ENCODE results near the gene CHST1. TPM values are rescaled to one million over a fixed set of nuclear protein-coding genes. Genes with fewer than 3 reads are reported as not detected.

The CHST1 gene
- not detected for polyA plus RNA-seq (2012; ENCODE audit: missing spikeins)

DNA sequence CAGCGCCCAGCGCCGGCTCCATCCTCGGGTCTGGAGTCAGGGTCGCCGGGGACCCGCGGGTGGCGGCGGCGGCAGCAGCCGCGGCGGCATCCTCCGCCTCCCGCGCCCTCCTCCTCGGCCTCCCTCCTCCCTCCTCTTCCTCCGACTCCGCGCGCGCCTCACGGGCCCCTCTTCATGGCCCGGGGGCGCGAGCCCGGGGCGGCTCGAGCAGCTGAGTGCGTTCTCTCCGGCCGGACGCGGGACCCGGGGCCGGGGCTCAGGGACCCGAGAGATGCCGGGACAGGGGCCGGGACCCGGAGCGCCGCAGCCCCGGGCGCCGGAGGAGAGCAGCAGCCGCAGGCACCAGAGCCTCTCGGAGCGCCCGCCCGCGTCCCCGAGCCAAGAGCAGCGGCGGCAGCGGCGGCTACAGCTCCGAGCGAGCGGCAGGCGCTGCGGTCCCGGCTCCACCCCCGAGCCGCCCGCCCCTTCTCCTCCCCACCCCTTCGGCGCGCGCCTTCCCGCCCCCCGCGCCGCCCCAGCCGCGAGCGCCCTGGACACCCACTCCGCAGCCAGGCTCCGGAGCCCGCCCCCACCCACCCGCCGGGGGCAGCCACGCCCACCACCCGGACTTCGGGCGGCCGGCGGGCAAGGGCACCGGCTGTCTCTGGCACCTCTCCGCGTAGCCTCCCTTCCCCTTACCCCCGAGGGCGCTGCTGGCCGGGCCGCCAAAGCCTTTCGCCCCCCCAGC is at the start of gene CHST1:
Gene CHST1, minus strand, starts transcription at position 417 of the 727 bp plus-strand sequence. CDS start 14,699 bp downstream, outside the sequence.
- FAIRE-seq = no peak
- TF ChIP-seq POLR2AphosphoS5 (IDR thresholded peaks at IDR 0.05; ENCODE audit: low read depth, low read length) = no peak
- no peak for DNase-seq (ENCODE audit: insufficient read length)

DNA sequence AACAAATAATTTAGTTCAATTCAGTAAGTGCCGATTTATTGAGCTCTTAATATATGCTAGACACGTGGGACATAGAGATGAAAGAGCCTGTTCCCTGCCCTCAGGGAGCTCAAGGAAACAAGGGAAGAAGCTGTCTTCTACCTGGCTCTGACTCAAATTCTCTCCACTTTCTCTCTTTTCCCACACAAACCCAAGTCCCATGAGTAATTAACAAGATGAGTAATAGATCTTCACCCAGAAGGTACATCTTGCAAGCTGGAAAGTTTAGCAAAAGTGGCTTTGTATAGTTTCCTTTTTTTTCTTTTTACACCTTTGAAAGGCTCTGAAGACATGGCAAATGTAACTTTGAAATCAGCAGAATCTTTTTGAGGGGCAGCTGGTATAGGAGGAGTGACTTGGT is 48.2 kb upstream of the CHST1 start:
- TF ChIP-seq POLR2AphosphoS5 (IDR thresholded peaks at IDR 0.05; ENCODE audit: low read depth, low read length) = no peak
- TF ChIP-seq POLR2A (IDR thresholded peaks at IDR 0.05; ENCODE audit: low read depth, low read length) = no peak
- TF ChIP-seq TAF1 (IDR thresholded peaks at IDR 0.05; ENCODE audit: borderline replicate concordance, low read depth, low read length) = no peak
- FAIRE-seq (no peak), DNase-seq (ENCODE audit: insufficient read length) (no peak)

GRCh38 chr11:45710561-45710960 is 45.1 kb upstream of the CHST1 start:
- no peak for FAIRE-seq

GRCh38 chr11:45708887-45709663 is 43.7 kb upstream of the CHST1 start:
- TF ChIP-seq POLR2AphosphoS5 (IDR thresholded peaks at IDR 0.05; ENCODE audit: low read depth, low read length) (no peak), POLR2A (IDR thresholded peaks at IDR 0.05; ENCODE audit: low read depth, low read length) (no peak), TAF1 (IDR thresholded peaks at IDR 0.05; ENCODE audit: borderline replicate concordance, low read depth, low read length) (no peak)
- no peak for FAIRE-seq

More at GRCh38 chr11:45710561-45710960, 45.1 kb upstream of the CHST1 start:
- no peak for DNase-seq (ENCODE audit: insufficient read length)
- TF ChIP-seq TAF1 (IDR thresholded peaks at IDR 0.05; ENCODE audit: borderline replicate concordance, low read depth, low read length) = no peak
- no peak for TF ChIP-seq POLR2A (IDR thresholded peaks at IDR 0.05; ENCODE audit: low read depth, low read length)
- TF ChIP-seq POLR2AphosphoS5 (IDR thresholded peaks at IDR 0.05; ENCODE audit: low read depth, low read length) = no peak

GRCh38 chr11:45704635-45705034 is 39.2 kb upstream of the CHST1 start:
- DNase-seq (ENCODE audit: insufficient read length) (no peak), FAIRE-seq (no peak)

More at GRCh38 chr11:45708887-45709663, 43.7 kb upstream of the CHST1 start:
- DNase-seq (ENCODE audit: insufficient read length) = no peak

DNA sequence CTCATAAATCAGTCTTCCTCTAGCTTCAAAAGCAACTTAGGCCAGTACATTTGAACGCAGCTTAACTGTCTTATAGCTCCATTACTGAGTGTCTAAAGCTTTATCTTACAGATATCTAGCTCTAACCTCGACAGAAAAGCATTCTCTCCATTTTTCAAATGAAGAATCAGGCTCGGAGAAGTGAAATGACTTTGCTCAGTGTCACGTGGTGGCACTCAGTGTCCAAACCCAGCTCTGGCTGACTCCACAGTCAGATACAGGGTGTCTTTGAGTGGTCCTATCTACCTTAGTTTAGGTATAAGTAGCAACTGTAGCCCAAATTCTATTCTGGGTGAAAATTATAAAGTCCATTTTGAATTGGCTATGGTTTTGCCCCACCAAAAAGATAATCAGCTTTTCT is 38.7 kb upstream of the CHST1 start:
- FAIRE-seq = no peak
- DNase-seq (ENCODE audit: insufficient read length) = no peak
- TF ChIP-seq POLR2AphosphoS5 (IDR thresholded peaks at IDR 0.05; ENCODE audit: low read depth, low read length) = no peak
- no peak for TF ChIP-seq POLR2A (IDR thresholded peaks at IDR 0.05; ENCODE audit: low read depth, low read length)

More at GRCh38 chr11:45704635-45705034, 39.2 kb upstream of the CHST1 start:
- no peak for TF ChIP-seq TAF1 (IDR thresholded peaks at IDR 0.05; ENCODE audit: borderline replicate concordance, low read depth, low read length)
- TF ChIP-seq POLR2AphosphoS5 (IDR thresholded peaks at IDR 0.05; ENCODE audit: low read depth, low read length) = no peak
- TF ChIP-seq POLR2A (IDR thresholded peaks at IDR 0.05; ENCODE audit: low read depth, low read length) = no peak

DNA sequence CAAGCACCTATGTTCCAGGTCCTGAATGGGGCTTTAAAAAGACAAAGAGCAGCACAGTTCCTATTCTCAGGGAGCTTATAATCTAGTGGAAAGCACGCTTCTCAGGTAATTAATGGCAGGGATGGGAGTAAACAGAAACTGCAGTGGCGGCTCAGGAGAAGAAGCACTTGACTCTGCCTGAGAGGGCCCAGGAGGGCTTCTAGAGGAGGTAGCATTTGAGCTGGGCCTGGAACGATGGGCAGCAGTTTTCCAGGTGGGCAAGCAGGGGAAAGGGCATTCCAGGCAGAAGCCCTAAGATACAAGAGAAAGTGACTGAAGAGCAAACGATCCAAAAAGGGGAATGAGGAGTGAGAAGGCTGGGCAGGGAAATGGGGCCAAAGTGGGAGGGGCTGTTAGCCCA is 37.1 kb upstream of the CHST1 start:
- DNase-seq (ENCODE audit: insufficient read length) (no peak), FAIRE-seq (no peak)
- TF ChIP-seq TAF1 (IDR thresholded peaks at IDR 0.05; ENCODE audit: borderline replicate concordance, low read depth, low read length) (no peak), POLR2A (IDR thresholded peaks at IDR 0.05; ENCODE audit: low read depth, low read length) (no peak), POLR2AphosphoS5 (IDR thresholded peaks at IDR 0.05; ENCODE audit: low read depth, low read length) (no peak)

GRCh38 chr11:45698777-45699497 is 33.5 kb upstream of the CHST1 start:
- FAIRE-seq = no peak
- no peak for DNase-seq (ENCODE audit: insufficient read length)
- TF ChIP-seq POLR2A (IDR thresholded peaks at IDR 0.05; ENCODE audit: low read depth, low read length) (no peak), TAF1 (IDR thresholded peaks at IDR 0.05; ENCODE audit: borderline replicate concordance, low read depth, low read length) (no peak), POLR2AphosphoS5 (IDR thresholded peaks at IDR 0.05; ENCODE audit: low read depth, low read length) (no peak)

GRCh38 chr11:45692808-45693453 is 27.5 kb upstream of the CHST1 start:
- FAIRE-seq = no peak
- no peak for TF ChIP-seq TAF1 (IDR thresholded peaks at IDR 0.05; ENCODE audit: borderline replicate concordance, low read depth, low read length)
- no peak for TF ChIP-seq POLR2AphosphoS5 (IDR thresholded peaks at IDR 0.05; ENCODE audit: low read depth, low read length)
- no peak for TF ChIP-seq POLR2A (IDR thresholded peaks at IDR 0.05; ENCODE audit: low read depth, low read length)
- DNase-seq (ENCODE audit: insufficient read length) = no peak

DNA sequence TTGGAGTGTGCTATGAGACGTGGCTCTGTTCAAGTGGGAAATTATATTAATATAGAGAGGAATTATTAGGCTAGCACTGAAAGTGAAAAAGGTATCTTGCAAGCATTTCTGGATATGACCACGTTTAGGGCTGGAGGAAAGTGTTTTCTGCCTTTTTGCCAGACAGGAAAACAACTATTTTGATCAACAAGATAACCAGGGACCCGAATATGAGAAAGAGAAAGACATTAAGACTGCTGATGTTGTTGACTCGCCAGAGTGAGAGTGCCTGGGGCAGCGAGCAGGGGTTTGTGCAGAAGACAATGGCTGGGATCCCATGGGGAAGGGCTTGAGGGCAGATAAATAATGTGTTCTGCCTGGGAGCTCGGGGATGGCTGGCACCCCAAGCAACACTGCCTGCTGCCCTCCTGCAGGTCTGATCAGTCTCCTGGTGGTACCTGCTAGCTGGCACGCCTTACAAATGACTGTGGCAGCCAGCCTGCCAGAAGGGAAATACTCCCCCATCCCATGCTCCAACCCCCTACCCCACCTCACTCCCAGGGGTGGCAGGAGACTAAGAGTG is 23.1 kb upstream of the CHST1 start:
- no peak for FAIRE-seq

GRCh38 chr11:45687836-45688235 is 22.4 kb upstream of the CHST1 start:
- DNase-seq (ENCODE audit: insufficient read length) (no peak), FAIRE-seq (peak; percentile 24)
- TF ChIP-seq POLR2A (IDR thresholded peaks at IDR 0.05; ENCODE audit: low read depth, low read length) = no peak
- no peak for TF ChIP-seq TAF1 (IDR thresholded peaks at IDR 0.05; ENCODE audit: borderline replicate concordance, low read depth, low read length)
- no peak for TF ChIP-seq POLR2AphosphoS5 (IDR thresholded peaks at IDR 0.05; ENCODE audit: low read depth, low read length)

More for the DNA sequence above, 23.1 kb upstream of the CHST1 start:
- TF ChIP-seq POLR2AphosphoS5 (IDR thresholded peaks at IDR 0.05; ENCODE audit: low read depth, low read length) = no peak
- no peak for TF ChIP-seq POLR2A (IDR thresholded peaks at IDR 0.05; ENCODE audit: low read depth, low read length)
- TF ChIP-seq TAF1 (IDR thresholded peaks at IDR 0.05; ENCODE audit: borderline replicate concordance, low read depth, low read length) = no peak
- DNase-seq (ENCODE audit: insufficient read length) = no peak
